Neural cell (in vitro differentiated cells): Measurements from ENCODE around the gene PRDM15.

Experiments
- CTCF ChIP-seq: fragments of 450-650 bp; IDR thresholded peaks from 2 replicates; pipeline ENCODE4 v1.5.1; 2014; ENCODE audit warnings: antibody characterized with exemption, mild to moderate bottlenecking, moderate library complexity; ENCODE audit not compliant: poor library complexity, severe bottlenecking
- EP300 ChIP-seq: fragments of 450-650 bp; conservative IDR thresholded peaks from 2 replicates; pipeline ENCODE4 v1.6.1; 2014; ENCODE audit warnings: antibody characterized with exemption, mild to moderate bottlenecking, moderate library complexity; ENCODE audit not compliant: poor library complexity, severe bottlenecking
- POLR2AphosphoS5 ChIP-seq: IDR thresholded peaks from 2 replicates; pipeline ENCODE4 v1.6.1; 2012
- REST ChIP-seq: IDR thresholded peaks from 2 replicates; pipeline ENCODE4 v1.6.1; 2012; ENCODE audit warnings: borderline replicate concordance
- TAF1 ChIP-seq: IDR thresholded peaks from 2 replicates; pipeline ENCODE4 v1.6.1; 2012; ENCODE audit warnings: low read depth

GRCh38 chr21:41885341-41886024, 6.3 kb upstream of the PRDM15 start:
- TF ChIP-seq CTCF: no peak
- no peak for TF ChIP-seq TAF1
- TF ChIP-seq EP300: no peak
- no peak for TF ChIP-seq POLR2AphosphoS5
- no peak for TF ChIP-seq REST
